ENCODE data around the gene UBR7. TPM values are rescaled to one million over a fixed set of nuclear protein-coding genes. Genes with fewer than 3 reads are reported as not detected.
"Not testable (repeated sequence)": the region's sequence is repeated elsewhere in the genome, so short reads cannot be mapped to it uniquely, and the experiment has no call there.

Gene UBR7
- total and polyA plus RNA-seq, 2 experiments from 2014 or later = 12.4 to 45.3 TPM

- TF ChIP-seq ETS1 (IDR thresholded peaks at IDR 0.05) = no peak
- TF ChIP-seq REST (IDR thresholded peaks at IDR 0.05; ENCODE audit: unreplicated experiment) = no peak
- TF ChIP-seq STAT1 (IDR thresholded peaks at IDR 0.05; ENCODE audit: unreplicated experiment) = no peak
These were observed 43.5 kb upstream of the UBR7 start (continued) for GRCh38 chr14:93163564-93163963.

- H4K20me1 ChIP-seq (replicated peaks; ENCODE audit: insufficient read depth); H3K4me1 ChIP-seq (ENCODE audit: insufficient read depth); H3K36me3 ChIP-seq (ENCODE audit: insufficient read depth); H2AFZ ChIP-seq; ATAC-seq; H3K27ac ChIP-seq (ENCODE audit: low read depth); H3K4me3 ChIP-seq; H3K79me2 ChIP-seq (replicated peaks; ENCODE audit: insufficient read depth); H3K27ac Mint-ChIP-seq; H3K9me3 Mint-ChIP-seq; H3K27me3 Mint-ChIP-seq (ENCODE audit: insufficient read depth, low read depth, poor library complexity); DNase-seq (ENCODE audit: low spot score); H3K9me2 ChIP-seq (ENCODE audit: insufficient read depth); H3K36me3 Mint-ChIP-seq (ENCODE audit: low read depth); H3K4me3 Mint-ChIP-seq; H3K4me2 ChIP-seq; H3K27me3 ChIP-seq (ENCODE audit: insufficient read depth); H3K4me1 Mint-ChIP-seq; H3F3A ChIP-seq (replicated peaks; ENCODE audit: low read depth): not testable (repeated sequence)
These were observed 41.5 kb upstream of the UBR7 start for GRCh38 chr14:93165271-93166265.

- H3K36me3 Mint-ChIP-seq (ENCODE audit: low read depth); H2AFZ ChIP-seq; H3K27me3 ChIP-seq (ENCODE audit: insufficient read depth); DNase-seq (ENCODE audit: low spot score); ATAC-seq; H3K4me3 ChIP-seq; H3K79me2 ChIP-seq (replicated peaks; ENCODE audit: insufficient read depth); H3K27me3 Mint-ChIP-seq (ENCODE audit: insufficient read depth, low read depth, poor library complexity); H3F3A ChIP-seq (replicated peaks; ENCODE audit: low read depth); H3K4me2 ChIP-seq; H3K36me3 ChIP-seq (ENCODE audit: insufficient read depth); H3K9me2 ChIP-seq (ENCODE audit: insufficient read depth); H3K27ac ChIP-seq (ENCODE audit: low read depth); H4K20me1 ChIP-seq (replicated peaks; ENCODE audit: insufficient read depth); H3K4me1 ChIP-seq (ENCODE audit: insufficient read depth); H3K4me3 Mint-ChIP-seq; H3K9me3 Mint-ChIP-seq; H3K4me1 Mint-ChIP-seq; H3K27ac Mint-ChIP-seq: not testable (repeated sequence)
These were observed 38.4 kb upstream of the UBR7 start for GRCh38 chr14:93168610-93169009.

- H3K9me2 ChIP-seq (ENCODE audit: insufficient read depth); H3K36me3 ChIP-seq (ENCODE audit: insufficient read depth); H3K27me3 Mint-ChIP-seq (ENCODE audit: insufficient read depth, low read depth, poor library complexity); H3K4me3 ChIP-seq; H3K27ac ChIP-seq (ENCODE audit: low read depth); H3K4me2 ChIP-seq; H2AFZ ChIP-seq; DNase-seq (ENCODE audit: low spot score); H3K4me1 ChIP-seq (ENCODE audit: insufficient read depth); ATAC-seq; H4K20me1 ChIP-seq (replicated peaks; ENCODE audit: insufficient read depth); H3F3A ChIP-seq (replicated peaks; ENCODE audit: low read depth); H3K4me1 Mint-ChIP-seq; H3K36me3 Mint-ChIP-seq (ENCODE audit: low read depth); H3K79me2 ChIP-seq (replicated peaks; ENCODE audit: insufficient read depth); H3K27me3 ChIP-seq (ENCODE audit: insufficient read depth); H3K27ac Mint-ChIP-seq; H3K4me3 Mint-ChIP-seq; H3K9me3 Mint-ChIP-seq: not testable (repeated sequence)
These were observed 37.4 kb upstream of the UBR7 start for GRCh38 chr14:93169619-93170018.

- not testable (repeated sequence) for H3K36me3 ChIP-seq (ENCODE audit: insufficient read depth); H3K79me2 ChIP-seq (replicated peaks; ENCODE audit: insufficient read depth); H3K36me3 Mint-ChIP-seq (ENCODE audit: low read depth); H3K4me1 ChIP-seq (ENCODE audit: insufficient read depth); H3K4me3 Mint-ChIP-seq; H3K9me3 Mint-ChIP-seq; H3K27me3 Mint-ChIP-seq (ENCODE audit: insufficient read depth, low read depth, poor library complexity); H3K9me2 ChIP-seq (ENCODE audit: insufficient read depth); H3K4me3 ChIP-seq; H4K20me1 ChIP-seq (replicated peaks; ENCODE audit: insufficient read depth); H3K4me1 Mint-ChIP-seq; DNase-seq (ENCODE audit: low spot score); ATAC-seq; H3F3A ChIP-seq (replicated peaks; ENCODE audit: low read depth); H3K27me3 ChIP-seq (ENCODE audit: insufficient read depth); H3K27ac ChIP-seq (ENCODE audit: low read depth); H3K27ac Mint-ChIP-seq; H3K4me2 ChIP-seq; H2AFZ ChIP-seq
These were observed 36.9 kb upstream of the UBR7 start for GRCh38 chr14:93170141-93170540.

Data from GM23338 (cell line).